H1 (cell line): Measurements from ENCODE around the gene NUP43. TPM values are rescaled to one million over a fixed set of nuclear protein-coding genes. Genes with fewer than 3 reads are reported as not detected.

Source experiments
- BACH1 ChIP-seq: IDR thresholded peaks from 2 replicates; pipeline ENCODE4 v1.6.1; 2012; ENCODE audit warnings: low read length, improper control_type of control experiment
- CTCF ChIP-seq, 3 experiments: IDR thresholded peaks; 1 replicate in 2 of 3; 2 replicates in 1 of 3; pipeline versions ENCODE4 v1.5.1 to v1.6.1; 2011; ENCODE audit warnings: low read length in 3 of 3, mild to moderate bottlenecking in 3 of 3, inconsistent platforms in 2 of 3, low read depth in 1 of 3, moderate library complexity in 1 of 3; ENCODE audit not compliant: insufficient read depth in 1 of 3; ENCODE audit errors: control extremely low read depth in 1 of 3
- NRF1 ChIP-seq: IDR thresholded peaks from 2 replicates; pipeline ENCODE4 v1.6.1; 2011; ENCODE audit warnings: mild to moderate bottlenecking, low read depth, low read length, improper control_type of control experiment
- RNF2 ChIP-seq: fragments of 200-900, 300-1000 bp; sonication (generic); IDR thresholded peaks from 2 replicates; pipeline ENCODE4 v1.7.1; 2016; ENCODE audit warnings: borderline replicate concordance, low read depth, mild to moderate bottlenecking, antibody characterized with exemption, low read length; ENCODE audit not compliant: poor library complexity, severe bottlenecking; ENCODE audit errors: missing control alignments
- SAP30 ChIP-seq: fragments of 300-600 bp; sonication (generic); IDR thresholded peaks from 2 replicates; pipeline ENCODE4 v1.7.1; 2012; ENCODE audit warnings: low read length, moderate library complexity, mild to moderate bottlenecking, inconsistent platforms; ENCODE audit not compliant: insufficient read depth, insufficient replicate concordance
- SUZ12 ChIP-seq: fragments of 200-600 bp; sonication (generic); IDR thresholded peaks from 2 replicates; pipeline ENCODE4 v1.6.1; 2012; ENCODE audit warnings: mild to moderate bottlenecking, inconsistent platforms, low read length, moderate library complexity, mixed read lengths
- TAF7 ChIP-seq: optimal IDR thresholded peaks from 2 replicates; pipeline ENCODE3; 2011; ENCODE audit warnings: low read depth, mild to moderate bottlenecking, inconsistent platforms, low read length, moderate library complexity, borderline replicate concordance
- ZNF274 ChIP-seq: IDR thresholded peaks from 2 replicates; pipeline ENCODE4 v1.7.0; 2012; ENCODE audit warnings: low read length, borderline replicate concordance; ENCODE audit errors: extremely low read depth
- polyA plus RNA-seq, 7 experiments: library from polyadenylated mRNA; depleted of rRNA in 3 of 7; stranded (reverse) in 5 of 7; unstranded in 2 of 7; fragments of >200 nt in 5 of 7; fragments of 200-250 nt in 2 of 7; gene quantifications; 1 replicate in 5 of 7; 2 replicates in 1 of 7; 4 replicates in 1 of 7; pipeline versions ENCODE4 v1.2.1 to v1.2.3, GENCODE V29; 2011 to 2013; ENCODE audit warnings: missing spikeins in 2 of 7, mixed read lengths in 2 of 7
- total RNA-seq: library from RNA; stranded (reverse); fragmentation: NEBNext Ultra II Directional; extraction: Animal tissue kit (Norgen Biotek cat#: 25700); gene quantifications from 2 replicates; pipeline ENCODE4 v1.2.1, GENCODE V29; 2021

NUP43 gene
- total and polyA plus RNA-seq, 2 of the 8 experiments (the other 6 are each of a cell fraction or from before 2014, with no cell fraction given): 25.2 to 83.4 TPM

- TF ChIP-seq SAP30: no peak
- TF ChIP-seq NRF1: no peak
- no peak for TF ChIP-seq RNF2
- no peak for TF ChIP-seq TAF7
- TF ChIP-seq ZNF274: no peak
- no peak for TF ChIP-seq CTCF (IDR thresholded peaks at IDR 0.05; ENCODE audit: control extremely low read depth in 1 of 3, insufficient read depth in 1 of 3, low read depth in 1 of 3, low read length in 3 of 3)
- no peak for TF ChIP-seq BACH1
- no peak for TF ChIP-seq SUZ12
Measured at GRCh38 chr6:149716181-149716963, 30.0 kb downstream of the NUP43 start (continued).
